B cell (primary cell): ENCODE results near the gene TUBA1C. TPM values are rescaled to one million over a fixed set of nuclear protein-coding genes. Genes with fewer than 3 reads are reported as not detected.

Source experiments
- ATAC-seq: fragments of 200-7000 bp; cut with Tn5 transposase; one replicate; pipeline ENCODE4 v1.10.0; 2021; ENCODE audit warnings: low read depth, mild to moderate bottlenecking, moderate number of reproducible peaks, moderate library complexity
- CTCF ChIA-PET: fragments of 350-600 bp; sonication (Branson Sonifier 250); formaldehyde crosslinking; loops from one replicate; lab custom pipeline; 2021; ENCODE audit warnings: antibody characterized with exemption, inconsistent platforms; lab: Charles Lee
- POLR2A ChIA-PET: fragments of 350-600 bp; sonication (Branson Sonifier 250); formaldehyde crosslinking; loops from one replicate; lab custom pipeline; 2021; ENCODE audit warnings: antibody characterized with exemption; lab: Charles Lee
- DNase-seq: peaks from one replicate; pipeline ENCODE4 v3.0.0; 2013
- H2AFZ ChIP-seq: 2 replicates; pipeline ENCODE4 v1.6.1; 2012; ENCODE audit warnings: mild to moderate bottlenecking, low read depth, low read length; ENCODE audit not compliant: insufficient read depth, poor library complexity, severe bottlenecking
- H3K27ac ChIP-seq, 2 donors: 1 replicate in 1 of 2; 2 replicates in 1 of 2; pipeline ENCODE4 v1.5.1; 2012 to 2013; ENCODE audit warnings: low read length in 2 of 2, mild to moderate bottlenecking in 2 of 2, moderate library complexity in 1 of 2
- H3K27me3 ChIP-seq, 4 experiments: fragments of 200-600 bp in 1 of 4; sonication (generic) in 1 of 4; replicated peaks in 1 of 4; 1 replicate in 2 of 4; 2 replicates in 2 of 4; pipeline versions ENCODE4 v1.6.1 to v1.7.0; 2013 to 2016; ENCODE audit warnings: low read length in 3 of 4, mild to moderate bottlenecking in 2 of 4, mixed read lengths in 1 of 4, moderate library complexity in 1 of 4; ENCODE audit not compliant: insufficient read depth in 4 of 4, control insufficient read depth in 3 of 4; ENCODE audit errors: control extremely low read depth in 1 of 4
- H3K36me3 ChIP-seq, 2 experiments: replicated peaks in 1 of 2; 1 replicate in 1 of 2; 2 replicates in 1 of 2; pipeline versions ENCODE4 v1.6.1 to v1.7.1; 2013; ENCODE audit warnings: low read length in 1 of 2; ENCODE audit not compliant: insufficient read depth in 2 of 2, control insufficient read depth in 1 of 2; ENCODE audit errors: control extremely low read depth in 1 of 2, extremely low read depth in 1 of 2
- H3K4me1 ChIP-seq, 2 donors: fragments of 200-600 bp in 1 of 2; sonication (generic) in 1 of 2; 1 replicate in 1 of 2; 2 replicates in 1 of 2; pipeline versions ENCODE4 v1.5.1 to v1.6.1; 2013 to 2017; ENCODE audit warnings: low read length in 2 of 2; ENCODE audit not compliant: control insufficient read depth in 2 of 2, insufficient read depth in 2 of 2
- H3K4me2 ChIP-seq: replicated peaks from 2 replicates; pipeline ENCODE3; 2012; ENCODE audit warnings: mild to moderate bottlenecking, low read depth, low read length; ENCODE audit not compliant: poor library complexity, severe bottlenecking
- H3K4me3 ChIP-seq, 5 experiments: fragments of 200-600 bp in 1 of 5; sonication (generic) in 1 of 5; 1 replicate in 3 of 5; 2 replicates in 2 of 5; pipeline versions ENCODE4 v1.5.1 to v1.7.0; 2011 to 2016; ENCODE audit warnings: low read length in 4 of 5, mild to moderate bottlenecking in 4 of 5, low read depth in 2 of 5, control low read depth in 1 of 5, moderate library complexity in 1 of 5; ENCODE audit not compliant: insufficient read depth in 1 of 5; ENCODE audit errors: control extremely low read depth in 1 of 5, extremely low read depth in 1 of 5
- H3K79me2 ChIP-seq: fragments of 200-600 bp; sonication (generic); one replicate; pipeline ENCODE4 v1.6.0; 2016; ENCODE audit warnings: low read length; ENCODE audit not compliant: control insufficient read depth, insufficient read depth
- H3K9ac ChIP-seq: fragments of 200-600 bp; sonication (generic); 2 replicates; pipeline ENCODE4 v1.6.1; 2017; ENCODE audit warnings: mild to moderate bottlenecking, low read length, moderate library complexity
- H3K9me3 ChIP-seq, 3 donors: one replicate each; pipeline versions ENCODE4 v1.6.1 to v1.7.1; 2013; ENCODE audit warnings: low read length in 2 of 3; ENCODE audit not compliant: control insufficient read depth in 2 of 3, insufficient read depth in 1 of 3; ENCODE audit errors: control extremely low read depth in 1 of 3
- H4K20me1 ChIP-seq: 2 replicates; pipeline ENCODE4 v1.6.0; 2012; ENCODE audit warnings: mild to moderate bottlenecking, low read length; ENCODE audit not compliant: insufficient read depth, control insufficient read depth, poor library complexity, severe bottlenecking
- H3K27ac Mint-ChIP-seq: one replicate; pipeline ENCODE4 v1.8.0; 2021; ENCODE audit warnings: mixed read lengths
- H3K27me3 Mint-ChIP-seq: one replicate; pipeline ENCODE4 v1.8.0; 2021; ENCODE audit warnings: mixed read lengths
- H3K4me1 Mint-ChIP-seq: one replicate; pipeline ENCODE4 v1.8.0; 2021; ENCODE audit warnings: mixed read lengths
- H3K4me3 Mint-ChIP-seq: one replicate; pipeline ENCODE4 v1.8.0; 2021; ENCODE audit warnings: mixed read lengths
- H3K9me3 Mint-ChIP-seq: one replicate; pipeline ENCODE4 v1.8.0; 2022; ENCODE audit warnings: mixed read lengths; ENCODE audit not compliant: insufficient read depth
- CTCF ChIP-seq: fragments of 200-600 bp; IDR thresholded peaks from one replicate; pipeline ENCODE4 v1.8.0; 2022; ENCODE audit warnings: antibody characterized with exemption, mild to moderate bottlenecking
- EZH2 ChIP-seq: IDR thresholded peaks from 2 replicates; pipeline ENCODE4 v1.6.1; 2012; ENCODE audit warnings: borderline replicate concordance, low read depth, mild to moderate bottlenecking, moderate library complexity, low read length; ENCODE audit not compliant: insufficient read depth, poor library complexity, severe bottlenecking
- WGBS: methylation state at CpG from one replicate; pipeline ENCODE4 v1.1.5; 2013; ENCODE audit warnings: missing lambda C conversion rate; ENCODE audit not compliant: insufficient coverage; 5-methylcytosine and 5-hydroxymethylcytosine counted together
- intact Hi-C: fragments of 100-400 bp; cut with micrococcal nuclease; formaldehyde crosslinking; loops from one replicate; pipeline ENCODE4 v1.10.0; 2022
- polyA plus RNA-seq: library from polyadenylated mRNA; depleted of rRNA; stranded (reverse); fragments of >200 nt; gene quantifications from 2 replicates; pipeline ENCODE4 v1.2.3, GENCODE V29; 2012
- total RNA-seq, 2 donors: library from RNA; stranded (reverse); fragments of 120-200 nt in 1 of 2; gene quantifications; 1 replicate in 1 of 2; 2 replicates in 1 of 2; pipeline versions ENCODE4 v1.2.3 to v1.2.4, GENCODE V29; 2013 to 2022

Gene TUBA1C
- total and polyA plus RNA-seq, 2 donors (not counting 1 experiment from before 2014, with no cell fraction given) = 34.9 to 121 TPM

- Histone ChIP-seq H3K27ac (no peak overlapping the region), H3K27me3 (peaks cover 0 to 2% (median 0%) of the 10 kb centered on the region in 4 experiments), H2AFZ (no peak overlapping the region), H4K20me1 (no peaks in the 10 kb centered on the region), H3K36me3 (no peaks in the 10 kb centered on the region), H3K9me3 (no peaks in the 10 kb centered on the region), H3K4me3 (no peak overlapping the region), H3K9ac (no peak overlapping the region), H3K4me2 (no peak overlapping the region), H3K4me1 (no peaks in the 10 kb centered on the region), H3K79me2 (no peaks in the 10 kb centered on the region)
- WGBS = no CpG with 5 or more reads among the region's 5 CpGs
- intact Hi-C loops = no loop called here
- Mint-ChIP-seq H3K4me1 (no peaks in the 10 kb centered on the region), H3K9me3 (no peaks in the 10 kb centered on the region), H3K4me3 (no peak overlapping the region), H3K27me3 (no peaks in the 10 kb centered on the region), H3K27ac (no peak overlapping the region)
- no peak for DNase-seq
- no peak for ATAC-seq
- TF ChIP-seq CTCF (no peak), EZH2 (no peak)
- POLR2A ChIA-PET = interaction anchor here (0.7 kb wide), 1 partner anchor 795 kb away, joined by 4 read pairs; no protein-coding TSS in a partner anchor
- CTCF ChIA-PET = interaction anchor here (0.6 to 2.2 kb wide), 5 partner anchors 8 to 163 kb away, joined by 3 to 8 read pairs (median 4); no protein-coding TSS in a partner anchor
Measured at GRCh38 chr12:49243631-49244030, 21.3 kb upstream of the TUBA1C start.

- Histone ChIP-seq H3K79me2 (no peaks in the 10 kb centered on the region), H3K4me2 (no peak overlapping the region), H3K4me1 (no peaks in the 10 kb centered on the region), H3K9me3 (no peaks in the 10 kb centered on the region), H4K20me1 (no peaks in the 10 kb centered on the region), H3K27me3 (peaks cover 0 to 2% (median 0%) of the 10 kb centered on the region in 4 experiments), H3K4me3 (no peak overlapping the region), H3K27ac (no peak overlapping the region), H3K9ac (no peak overlapping the region), H3K36me3 (no peaks in the 10 kb centered on the region), H2AFZ (no peak overlapping the region)
- ChIA-PET POLR2A (interaction anchor here (0.5 to 0.7 kb wide), 2 partner anchors 795 to 871 kb away, joined by 3 to 4 read pairs; no protein-coding TSS in a partner anchor), CTCF (interaction anchor here (0.6 to 2.2 kb wide), 4 partner anchors 8 to 115 kb away, joined by 3 to 8 read pairs (median 4); no protein-coding TSS in a partner anchor)
- Mint-ChIP-seq H3K27ac (no peak overlapping the region), H3K4me1 (no peaks in the 10 kb centered on the region), H3K4me3 (no peak overlapping the region), H3K9me3 (no peaks in the 10 kb centered on the region), H3K27me3 (no peaks in the 10 kb centered on the region)
- TF ChIP-seq CTCF (no peak), EZH2 (no peak)
- no peak for DNase-seq
- intact Hi-C loops = no loop called here
- WGBS = no CpG with 5 or more reads among the region's 2 CpGs
- no peak for ATAC-seq
Measured at GRCh38 chr12:49244176-49244575, 20.7 kb upstream of the TUBA1C start.
